GM18508 (cell line): Measurements from ENCODE around the gene PPARG.
"Not testable (repeated sequence)": the region's sequence is repeated elsewhere in the genome, so short reads cannot be mapped to it uniquely, and the experiment has no call there.

Source experiments
- ATAC-seq: cut with Tn5 transposase; IDR thresholded peaks from one replicate; pipeline ENCODE4 v1.9.1; 2021; ENCODE audit warnings: moderate number of reproducible peaks; ENCODE audit not compliant: insufficient read depth, unreplicated experiment

Gene PPARG

DNA sequence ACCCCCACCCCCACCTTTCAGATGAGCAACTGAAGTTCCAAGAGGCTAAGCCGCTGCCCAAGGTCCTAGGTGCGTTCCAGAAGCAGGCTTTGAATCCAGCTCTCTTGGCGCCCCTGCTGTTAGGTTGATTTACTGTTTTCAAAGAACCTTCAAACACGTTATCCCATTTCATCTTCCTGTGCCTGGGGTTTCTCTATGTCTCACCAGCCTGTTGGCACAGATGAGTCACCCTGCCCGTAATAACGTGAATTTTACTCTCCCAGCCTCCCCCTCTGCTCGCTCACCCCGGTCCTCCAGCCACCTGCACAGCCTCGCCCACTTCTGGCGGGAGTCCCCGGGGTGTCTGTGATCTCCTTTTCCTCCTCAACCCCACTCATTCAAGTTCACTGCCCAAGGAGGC lies 182.4 kb downstream of the PPARG start:
- no peak for ATAC-seq

- ATAC-seq = no peak
These were observed 183.2 kb downstream of the PPARG start for GRCh38 chr3:12472000-12472610.

GRCh38 chr3:12472796-12473195 lies 183.9 kb downstream of the PPARG start:
- ATAC-seq = no peak

GRCh38 chr3:12473511-12473910 lies 184.6 kb downstream of the PPARG start:
- ATAC-seq = no peak

DNA sequence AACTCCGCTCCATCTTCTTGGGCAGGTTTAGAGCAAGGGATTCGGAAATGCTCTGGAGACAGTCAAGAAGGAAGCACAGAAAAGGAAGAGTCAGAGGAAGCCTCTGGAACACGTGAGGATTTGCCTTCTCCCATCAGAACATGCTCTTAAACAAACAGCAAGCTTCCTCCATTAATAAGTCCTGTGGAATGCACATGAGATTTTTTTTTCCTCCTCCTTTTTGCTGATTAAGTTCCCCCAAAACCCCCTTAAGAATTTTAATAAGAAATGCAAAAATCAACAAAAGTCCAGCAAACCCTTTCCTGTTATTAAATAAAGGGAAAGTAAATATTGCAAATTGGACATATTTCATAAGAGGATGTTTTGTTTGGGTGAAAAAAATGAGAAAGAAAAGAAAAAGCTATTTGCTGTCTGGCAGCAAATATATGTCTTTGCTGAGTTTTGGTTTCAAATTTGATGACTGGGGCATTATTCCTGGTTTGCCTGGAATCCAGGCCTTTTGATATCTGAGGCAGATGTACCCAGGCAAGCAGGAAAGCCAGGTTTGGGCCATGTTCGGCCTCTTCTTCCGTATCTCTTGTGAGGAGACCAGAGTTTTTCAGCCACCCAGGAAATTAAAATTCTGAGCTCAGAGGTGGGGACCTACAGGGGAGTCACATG lies 187.5 kb downstream of the PPARG start:
- ATAC-seq = no peak

DNA sequence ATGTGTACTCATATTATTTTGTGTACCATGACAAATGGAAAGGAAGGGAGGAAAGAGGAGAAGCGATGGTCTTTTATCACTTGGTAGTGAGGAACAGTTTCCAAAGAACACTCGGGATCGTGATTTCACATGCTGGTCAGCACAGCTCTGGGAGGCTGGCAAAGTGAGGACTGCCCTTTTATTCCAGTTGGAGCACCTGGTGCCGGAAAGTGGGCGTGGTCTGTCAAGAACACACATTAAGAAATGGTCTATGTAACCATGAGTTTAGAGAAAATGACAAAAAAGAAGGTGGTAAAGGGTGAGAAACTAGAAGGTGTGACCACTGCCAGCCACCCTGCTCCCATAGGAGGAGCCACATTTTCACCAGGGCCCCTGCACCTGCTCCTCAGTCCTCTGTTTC lies 188.4 kb downstream of the PPARG start:
- no peak for ATAC-seq

- ATAC-seq = no peak
These were observed 189.5 kb downstream of the PPARG start for GRCh38 chr3:12478326-12478725.

- not testable (repeated sequence) for ATAC-seq
These were observed 190.3 kb downstream of the PPARG start for GRCh38 chr3:12479198-12479597.

- no peak for ATAC-seq
These were observed 191.1 kb downstream of the PPARG start for GRCh38 chr3:12479919-12480427.

DNA sequence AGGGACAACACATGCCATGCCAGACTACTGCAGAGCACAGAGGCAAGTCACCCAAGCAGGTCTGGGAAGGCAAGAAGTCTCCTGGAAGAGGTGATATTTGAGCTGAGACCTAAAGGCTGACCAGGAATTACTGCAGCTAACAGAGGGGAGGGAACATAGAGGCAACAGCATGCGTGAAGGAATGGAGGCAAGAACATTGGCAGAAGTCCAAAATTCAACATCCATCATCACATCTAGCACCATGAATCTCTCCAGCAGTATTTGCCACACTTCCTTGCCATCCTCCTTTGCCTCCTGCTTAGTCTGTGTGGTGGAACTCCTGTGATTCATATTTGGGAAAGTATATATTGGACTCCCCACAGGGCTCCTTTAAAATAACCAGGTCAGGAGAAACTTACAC lies 194.5 kb downstream of the PPARG start:
- no peak for ATAC-seq

GRCh38 chr3:12483872-12484197 lies 195.0 kb downstream of the PPARG start:
- ATAC-seq = no peak
